NCI-H2107 (cell line): Measurements from ENCODE around the gene TBC1D22A.

Experiments used
- DNase-seq: peaks from one replicate; lab custom pipeline; 2025; lab: John Stamatoyannopoulos, UW

Gene TBC1D22A

GRCh38 chr22:47202819-47203553 is 440.5 kb downstream of the TBC1D22A start:
- DNase-seq, result no peak

- DNase-seq, result no peak
Observed at GRCh38 chr22:47203554-47203991, 441.1 kb downstream of the TBC1D22A start.

GRCh38 chr22:47204002-47204979 is 441.8 kb downstream of the TBC1D22A start:
- no peak for DNase-seq

- no peak for DNase-seq
Observed at GRCh38 chr22:47205081-47205491, 442.6 kb downstream of the TBC1D22A start.

GRCh38 chr22:47205554-47205953 is 443.1 kb downstream of the TBC1D22A start:
- no peak for DNase-seq

GRCh38 chr22:47206164-47206563 is 443.7 kb downstream of the TBC1D22A start:
- no peak for DNase-seq

- no peak for DNase-seq
Observed at GRCh38 chr22:47206666-47207218, 444.3 kb downstream of the TBC1D22A start.

GRCh38 chr22:47207387-47207786 is 444.9 kb downstream of the TBC1D22A start:
- no peak for DNase-seq

- no peak for DNase-seq
Observed at GRCh38 chr22:47207846-47208554, 445.6 kb downstream of the TBC1D22A start.

- no peak for DNase-seq
Observed at GRCh38 chr22:47208630-47209029, 446.2 kb downstream of the TBC1D22A start.

- no peak for DNase-seq
Observed at GRCh38 chr22:47209040-47209514, 446.6 kb downstream of the TBC1D22A start.

GRCh38 chr22:47209547-47210023 is 447.1 kb downstream of the TBC1D22A start:
- no peak for DNase-seq

GRCh38 chr22:47210112-47210657 is 447.7 kb downstream of the TBC1D22A start:
- no peak for DNase-seq

GRCh38 chr22:47210686-47211085 is 448.2 kb downstream of the TBC1D22A start:
- no peak for DNase-seq

- DNase-seq, result no peak
Observed at GRCh38 chr22:47213571-47214230, 451.3 kb downstream of the TBC1D22A start.

GRCh38 chr22:47215851-47216250 is 453.4 kb downstream of the TBC1D22A start:
- no peak for DNase-seq

- no peak for DNase-seq
Observed at GRCh38 chr22:47218671-47219070, 456.2 kb downstream of the TBC1D22A start.

GRCh38 chr22:47219789-47220188 is 457.3 kb downstream of the TBC1D22A start:
- no peak for DNase-seq

GRCh38 chr22:47220752-47221151 is 458.3 kb downstream of the TBC1D22A start:
- DNase-seq, result no peak

GRCh38 chr22:47221840-47222615 is 459.6 kb downstream of the TBC1D22A start:
- DNase-seq, result peak; percentile 30
